ENCODE results near the gene SFMBT1. TPM values are rescaled to one million over a fixed set of nuclear protein-coding genes. Genes with fewer than 3 reads are reported as not detected.

Gene SFMBT1
- total RNA-seq, 4 donors from 2014 or later = 17.2 to 35.3 (median 31.1) TPM

DNA sequence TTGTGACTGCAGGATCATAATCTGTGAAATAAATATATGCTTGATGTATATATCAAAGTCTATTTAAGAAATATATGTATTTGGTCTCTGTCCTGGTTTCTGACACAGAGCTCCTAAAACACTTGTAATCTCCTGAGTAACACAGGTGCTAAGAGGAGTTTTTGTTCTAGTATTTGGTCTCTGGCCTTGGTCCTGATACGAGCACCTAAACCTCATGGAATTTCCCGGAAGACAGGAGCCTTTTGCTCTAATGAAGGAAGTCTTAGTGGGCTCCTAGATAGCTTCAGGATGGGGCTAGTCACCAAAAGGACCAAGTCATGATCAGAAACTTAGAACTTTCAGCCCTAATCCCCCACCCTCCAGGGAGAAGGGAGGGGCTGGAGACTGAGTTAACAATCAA, 191.9 kb downstream of the SFMBT1 start:
- no peak overlapping the region for H3K27ac ChIP-seq
- H3K4me1 ChIP-seq = no peaks in the 10 kb centered on the region
- intact Hi-C loops (cut with DNase I) = no loop called here
- no peak overlapping the region for H3K4me3 ChIP-seq (replicated peaks in 1 of 3)
- no peak for DNase-seq
- 94 to 97% methylated on average over 2 of the region's 2 CpGs for WGBS, 2 donors
- TF ChIP-seq, protein P1, sequence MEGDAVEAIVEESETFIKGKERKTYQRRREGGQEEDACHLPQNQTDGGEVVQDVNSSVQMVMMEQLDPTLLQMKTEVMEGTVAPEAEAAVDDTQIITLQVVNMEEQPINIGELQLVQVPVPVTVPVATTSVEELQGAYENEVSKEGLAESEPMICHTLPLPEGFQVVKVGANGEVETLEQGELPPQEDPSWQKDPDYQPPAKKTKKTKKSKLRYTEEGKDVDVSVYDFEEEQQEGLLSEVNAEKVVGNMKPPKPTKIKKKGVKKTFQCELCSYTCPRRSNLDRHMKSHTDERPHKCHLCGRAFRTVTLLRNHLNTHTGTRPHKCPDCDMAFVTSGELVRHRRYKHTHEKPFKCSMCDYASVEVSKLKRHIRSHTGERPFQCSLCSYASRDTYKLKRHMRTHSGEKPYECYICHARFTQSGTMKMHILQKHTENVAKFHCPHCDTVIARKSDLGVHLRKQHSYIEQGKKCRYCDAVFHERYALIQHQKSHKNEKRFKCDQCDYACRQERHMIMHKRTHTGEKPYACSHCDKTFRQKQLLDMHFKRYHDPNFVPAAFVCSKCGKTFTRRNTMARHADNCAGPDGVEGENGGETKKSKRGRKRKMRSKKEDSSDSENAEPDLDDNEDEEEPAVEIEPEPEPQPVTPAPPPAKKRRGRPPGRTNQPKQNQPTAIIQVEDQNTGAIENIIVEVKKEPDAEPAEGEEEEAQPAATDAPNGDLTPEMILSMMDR (IDR thresholded peaks at IDR 0.05) = no peak
- no peak for TF ChIP-seq POLR2A (IDR thresholded peaks at IDR 0.05)
- no peaks in the 10 kb centered on the region for H3K27me3 ChIP-seq
- H3K9me3 ChIP-seq = no peaks in the 10 kb centered on the region
- H3K36me3 ChIP-seq = peaks cover 7 to 17% of the 10 kb centered on the region in 2 donors

Other genes starting within 250 kb of the SFMBT1 start
- 1 to 10 TPM; 3.9 to 8.6 (median 7.5) TPM for gene ITIH4, start 215.4 kb downstream of the SFMBT1 start, total RNA-seq
- gene MUSTN1, start 211.1 kb downstream of the SFMBT1 start, total RNA-seq = 1 to 10 TPM; 4.0 to 7.0 (median 6.7) TPM
- 10 to 100 TPM; 15.0 to 22.1 (median 18.7) TPM for gene STIMATE, start 148.5 kb downstream of the SFMBT1 start, total RNA-seq
- gene RFT1, start 84.4 kb upstream of the SFMBT1 start, total RNA-seq = 10 to 100 TPM; 14.4 to 17.7 (median 16.2) TPM
- gene PRKCD, start 115.1 kb upstream of the SFMBT1 start, total RNA-seq = 100 to 1,000 TPM in 1 of 4 donors, 10 to 100 TPM in 3; 32.0 to 154 (median 71.4) TPM
- 100 to 1,000 TPM; 468 to 962 (median 800) TPM for gene TKT, start 209.9 kb upstream of the SFMBT1 start, total RNA-seq